H1 (cell line): ENCODE data around the gene TMEM139. TPM values are rescaled to one million over a fixed set of nuclear protein-coding genes. Genes with fewer than 3 reads are reported as not detected.

Experiments used
- CTCF ChIA-PET: fragments of 300-600 bp; sonication (Branson Sonifier 250); formaldehyde crosslinking; loops from one replicate; lab custom pipeline; 2021; ENCODE audit not compliant: partially characterized antibody; lab: Charles Lee
- POLR2A ChIA-PET: fragments of 300-600 bp; sonication (Branson Sonifier 250); formaldehyde crosslinking; loops from one replicate; lab custom pipeline; 2021; ENCODE audit warnings: inconsistent platforms; ENCODE audit not compliant: partially characterized antibody; lab: Charles Lee
- DNase-seq, 2 experiments: peaks; one replicate each; pipeline versions ENCODE4 v3.0.0 to v3.0.0-alpha.2; 2010 to 2022; ENCODE audit warnings: low spot score in 2 of 2, low read depth in 1 of 2, mixed read lengths in 1 of 2
- FAIRE-seq: peaks from 2 replicates; lab custom pipeline; 2011; peaks lifted over from hg19 to GRCh38; lab: Jason Lieb, UNC
- H2AFZ ChIP-seq: 2 replicates; pipeline ENCODE4 v1.8.1; 2012; ENCODE audit warnings: low read length, inconsistent platforms
- H2AK5ac ChIP-seq: 2 replicates; pipeline ENCODE4 v1.6.1; 2013; ENCODE audit warnings: low read depth, low read length
- H2BK120ac ChIP-seq: replicated peaks from 2 replicates; pipeline ENCODE3; 2013; ENCODE audit warnings: low read depth, low read length, inconsistent platforms
- H2BK12ac ChIP-seq: 2 replicates; pipeline ENCODE4 v1.6.1; 2013; ENCODE audit warnings: low read depth, low read length
- H2BK15ac ChIP-seq: 2 replicates; pipeline ENCODE4 v1.6.1; 2013; ENCODE audit warnings: low read length
- H2BK20ac ChIP-seq: 2 replicates; pipeline ENCODE4 v1.6.1; 2013; ENCODE audit warnings: low read length
- H2BK5ac ChIP-seq: 2 replicates; pipeline ENCODE4 v1.6.1; 2013; ENCODE audit warnings: low read depth, low read length
- H3K14ac ChIP-seq: 2 replicates; pipeline ENCODE4 v1.6.1; 2013; ENCODE audit warnings: inconsistent platforms; ENCODE audit not compliant: insufficient read length
- H3K18ac ChIP-seq: 2 replicates; pipeline ENCODE4 v1.6.1; 2013; ENCODE audit warnings: low read length; ENCODE audit errors: extremely low read depth
- H3K23ac ChIP-seq: 2 replicates; pipeline ENCODE4 v1.6.1; 2013; ENCODE audit warnings: inconsistent platforms; ENCODE audit not compliant: insufficient read length
- H3K23me2 ChIP-seq: 2 replicates; pipeline ENCODE4 v1.6.1; 2013; ENCODE audit warnings: low read depth, low read length
- H3K27ac ChIP-seq: 2 replicates; pipeline ENCODE4 v1.6.1; 2011; ENCODE audit warnings: low read depth, low read length, inconsistent platforms
- H3K27me3 ChIP-seq, 4 experiments: replicated peaks in 1 of 4; 1 replicate in 1 of 4; 2 replicates in 3 of 4; pipeline versions ENCODE4 v1.6.1 to v1.8.1; 2011 to 2013; ENCODE audit warnings: low read length in 3 of 4, mild to moderate bottlenecking in 3 of 4, inconsistent platforms in 2 of 4, mixed read lengths in 2 of 4, moderate library complexity in 1 of 4; ENCODE audit not compliant: control insufficient read depth in 3 of 4, insufficient read depth in 3 of 4; ENCODE audit errors: extremely low read depth in 1 of 4
- H3K36me3 ChIP-seq, 4 experiments: 2 replicates each; pipeline versions ENCODE4 v1.6.1 to v1.8.1; 2011 to 2013; ENCODE audit warnings: mild to moderate bottlenecking in 4 of 4, low read length in 3 of 4, moderate library complexity in 2 of 4, control low read depth in 1 of 4, inconsistent platforms in 1 of 4; ENCODE audit not compliant: insufficient read depth in 4 of 4, control insufficient read depth in 2 of 4
- H3K4ac ChIP-seq: replicated peaks from 2 replicates; pipeline ENCODE3; 2013; ENCODE audit warnings: low read length, low read depth, mixed read lengths, inconsistent platforms; ENCODE audit not compliant: insufficient read length
- H3K4me1 ChIP-seq, 4 experiments: replicated peaks in 1 of 4; 1 replicate in 1 of 4; 2 replicates in 3 of 4; pipeline versions ENCODE4 v1.6.1 to v1.8.1; 2011 to 2013; ENCODE audit warnings: low read length in 3 of 4, inconsistent platforms in 2 of 4, mixed read lengths in 1 of 4; ENCODE audit not compliant: insufficient read depth in 4 of 4, control insufficient read depth in 3 of 4
- H3K4me2 ChIP-seq, 2 experiments: 2 replicates each; pipeline versions ENCODE4 v1.6.1 to v1.8.1; 2011 to 2013; ENCODE audit warnings: low read depth in 2 of 2, low read length in 2 of 2, control low read depth in 1 of 2, inconsistent platforms in 1 of 2, mild to moderate bottlenecking in 1 of 2; ENCODE audit not compliant: insufficient read depth in 1 of 2
- H3K4me3 ChIP-seq, 4 experiments: fragments of 200-600, 300-600 bp in 1 of 4; sonication (generic), shearing (Covaris generic), sonication (Bioruptor Twin) in 1 of 4; 2 replicates each; pipeline versions ENCODE4 v1.5.1 to v1.8.1; 2011 to 2016; ENCODE audit warnings: low read length in 4 of 4, low read depth in 3 of 4, control low read depth in 2 of 4, inconsistent platforms in 2 of 4, mild to moderate bottlenecking in 2 of 4, mixed read lengths in 1 of 4, moderate library complexity in 1 of 4; ENCODE audit not compliant: insufficient read depth in 2 of 4; ENCODE audit errors: extremely low read depth in 1 of 4
- H3K56ac ChIP-seq: replicated peaks from 2 replicates; pipeline ENCODE3; 2013; ENCODE audit warnings: low read depth, mild to moderate bottlenecking, mixed read lengths, low read length, inconsistent platforms; ENCODE audit not compliant: insufficient read length
- H3K79me1 ChIP-seq: 2 replicates; pipeline ENCODE4 v1.6.1; 2013; ENCODE audit warnings: low read depth, low read length, control low read depth
- H3K79me2 ChIP-seq, 2 experiments: 2 replicates each; pipeline versions ENCODE4 v1.6.1 to v1.8.1; 2012 to 2013; ENCODE audit warnings: low read length in 2 of 2, mild to moderate bottlenecking in 2 of 2, inconsistent platforms in 1 of 2; ENCODE audit not compliant: insufficient read depth in 2 of 2, control insufficient read depth in 1 of 2
- H3K9ac ChIP-seq, 4 experiments: replicated peaks in 1 of 4; 1 replicate in 1 of 4; 2 replicates in 3 of 4; pipeline versions ENCODE4 v1.6.1 to v1.8.1; 2011 to 2013; ENCODE audit warnings: low read depth in 3 of 4, low read length in 3 of 4, control low read depth in 2 of 4, mild to moderate bottlenecking in 2 of 4, moderate library complexity in 2 of 4, inconsistent platforms in 1 of 4; ENCODE audit errors: extremely low read depth in 1 of 4
- H3K9me3 ChIP-seq, 2 experiments: 2 replicates each; pipeline versions ENCODE4 v1.6.1 to v1.8.1; 2012 to 2013; ENCODE audit warnings: mild to moderate bottlenecking in 2 of 2, moderate library complexity in 2 of 2, control low read depth in 1 of 2, inconsistent platforms in 1 of 2, low read depth in 1 of 2, low read length in 1 of 2, mixed read lengths in 1 of 2; ENCODE audit not compliant: insufficient read depth in 2 of 2
- H4K20me1 ChIP-seq, 2 experiments: replicated peaks in 1 of 2; 2 replicates each; pipeline versions ENCODE3 to v1.8.1; 2011 to 2013; ENCODE audit warnings: inconsistent platforms in 2 of 2, low read length in 2 of 2, mild to moderate bottlenecking in 1 of 2; ENCODE audit not compliant: insufficient read depth in 2 of 2, control insufficient read depth in 1 of 2
- H4K5ac ChIP-seq: 2 replicates; pipeline ENCODE4 v1.6.1; 2013; ENCODE audit warnings: low read length, low read depth, mixed read lengths, inconsistent platforms; ENCODE audit not compliant: insufficient read length
- H4K8ac ChIP-seq: 2 replicates; pipeline ENCODE4 v1.8.0; 2013; ENCODE audit warnings: mild to moderate bottlenecking, moderate library complexity, low read length, inconsistent platforms; ENCODE audit not compliant: insufficient read depth; ENCODE audit errors: extremely low read depth
- H4K91ac ChIP-seq: replicated peaks from 2 replicates; pipeline ENCODE3; 2013; ENCODE audit warnings: low read length, mixed read lengths, inconsistent platforms; ENCODE audit not compliant: insufficient read length
- BACH1 ChIP-seq: IDR thresholded peaks from 2 replicates; pipeline ENCODE4 v1.6.1; 2012; ENCODE audit warnings: low read length, improper control_type of control experiment
- HDAC2 ChIP-seq, 2 experiments: fragments of 300-600 bp in 1 of 2; sonication (generic) in 1 of 2; IDR thresholded peaks; 2 replicates each; pipeline ENCODE4 v1.6.1; 2011 to 2012; ENCODE audit warnings: low read depth in 2 of 2, low read length in 2 of 2, mild to moderate bottlenecking in 2 of 2, moderate library complexity in 2 of 2, borderline replicate concordance in 1 of 2, inconsistent platforms in 1 of 2
- SP4 ChIP-seq: IDR thresholded peaks from 2 replicates; pipeline ENCODE4 v1.6.1; 2012; ENCODE audit warnings: low read length, inconsistent platforms
- polyA plus RNA-seq, 7 experiments: library from polyadenylated mRNA; depleted of rRNA in 3 of 7; stranded (reverse) in 5 of 7; unstranded in 2 of 7; fragments of >200 nt in 5 of 7; fragments of 200-250 nt in 2 of 7; gene quantifications; 1 replicate in 5 of 7; 2 replicates in 1 of 7; 4 replicates in 1 of 7; pipeline versions ENCODE4 v1.2.1 to v1.2.3, GENCODE V29; 2011 to 2013; ENCODE audit warnings: missing spikeins in 2 of 7, mixed read lengths in 2 of 7
- total RNA-seq: library from RNA; stranded (reverse); fragmentation: NEBNext Ultra II Directional; extraction: Animal tissue kit (Norgen Biotek cat#: 25700); gene quantifications from 2 replicates; pipeline ENCODE4 v1.2.1, GENCODE V29; 2021

The TMEM139 gene
- total and polyA plus RNA-seq, 2 of the 8 experiments (the other 6 are each of a cell fraction or from before 2014, with no cell fraction given) = 3.2 to 6.7 TPM

- Histone ChIP-seq H2BK15ac (no peak overlapping the region), H2BK12ac (no peak overlapping the region), H3K36me3 (no peaks in the 10 kb centered on the region), H2AFZ (no peak overlapping the region), H3K27me3 (no peaks in the 10 kb centered on the region; a peak in 1 of 7 replicates), H3K23ac (no peak overlapping the region), H3K27ac (no peak overlapping the region), H4K91ac (no peak overlapping the region), H2BK5ac (no peak overlapping the region), H4K8ac (no peak overlapping the region), H2BK20ac (no peak overlapping the region), H3K9me3 (peaks cover 2 to 3% of the 10 kb centered on the region in 2 experiments; a peak in 2 of 4 replicates), H3K79me2 (no peaks in the 10 kb centered on the region), H3K4me2 (no peak overlapping the region), H4K5ac (no peak overlapping the region), H3K23me2 (no peaks in the 10 kb centered on the region), H3K56ac (no peak overlapping the region), H3K9ac (no peak overlapping the region), H3K79me1 (no peaks in the 10 kb centered on the region), H2AK5ac (no peak overlapping the region), H4K20me1 (no peaks in the 10 kb centered on the region), H3K4me3 (no peak overlapping the region), H3K4ac (no peak overlapping the region), H3K14ac (no peak overlapping the region), H3K4me1 (no peaks in the 10 kb centered on the region), H2BK120ac (no peak overlapping the region), H3K18ac (no peak overlapping the region)
- TF ChIP-seq BACH1 (no peak), HDAC2 (IDR thresholded peaks at IDR 0.05; ENCODE audit: borderline replicate concordance in 1 of 2, low read depth in 2 of 2, low read length in 2 of 2) (no peak), SP4 (no peak)
- ChIA-PET POLR2A (interaction anchor here (1.4 kb wide), 1 partner anchor 71 kb away, joined by 3 read pairs; no protein-coding TSS in a partner anchor), CTCF (interaction anchor here (0.6 to 6.5 kb wide), 40 partner anchors 8 to 764 kb away, joined by 3 to 91 read pairs (median 6); partner anchors contain the start of genes CLCN1, EPHA1, GSTK1 and TAS2R40)
- DNase-seq = no peak
- no peak for FAIRE-seq
These were observed 44.9 kb upstream of the TMEM139 start for GRCh38 chr7:143239813-143240212.
